ENCODE results near the gene POT1. TPM values are rescaled to one million over a fixed set of nuclear protein-coding genes. Genes with fewer than 3 reads are reported as not detected.

The POT1 gene
- total and polyA plus RNA-seq, 2 experiments from 2014 or later = 12.0 to 40.4 TPM

DNA sequence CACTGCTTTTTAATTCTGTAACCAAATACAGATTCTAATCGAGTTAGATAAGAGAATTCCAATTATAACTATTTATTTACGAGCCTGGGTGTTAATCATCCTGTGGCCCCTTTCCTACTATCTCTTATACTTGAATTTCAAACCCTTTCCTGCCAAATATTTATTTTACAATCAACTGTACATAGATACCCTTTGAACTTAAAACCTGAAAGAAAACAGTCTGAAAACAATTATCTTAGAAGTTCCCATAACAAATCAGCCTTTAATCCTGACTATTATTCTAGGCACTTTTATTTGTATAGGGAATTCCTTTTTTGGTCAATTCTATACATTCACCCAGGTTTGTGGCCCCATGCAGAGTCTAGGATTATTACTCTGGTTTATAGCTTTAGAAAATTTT lies 153.5 kb downstream of the POT1 start:
- no peak overlapping the region for H2AFZ ChIP-seq
- Mint-ChIP-seq H3K27me3 (ENCODE audit: insufficient read depth, low read depth, poor library complexity) (no peaks in the 10 kb centered on the region), H3K27ac (no peak overlapping the region), H3K36me3 (ENCODE audit: low read depth) (no peaks in the 10 kb centered on the region), H3K4me3 (no peak overlapping the region), H3K4me1 (peaks cover 4% of the 10 kb centered on the region; the same call in 1 of the 3 replicates), H3K9me3 (no peaks in the 10 kb centered on the region)
- no peak for DNase-seq (ENCODE audit: low spot score)
- no peak overlapping the region for H3K27ac ChIP-seq (ENCODE audit: low read depth)
- H3K4me1 ChIP-seq (ENCODE audit: insufficient read depth) = no peaks in the 10 kb centered on the region
- H3F3A ChIP-seq (replicated peaks; ENCODE audit: low read depth) = no peaks in the 10 kb centered on the region
- H3K4me3 ChIP-seq = no peak overlapping the region
- H3K27me3 ChIP-seq (ENCODE audit: insufficient read depth) = no peaks in the 10 kb centered on the region
- no peaks in the 10 kb centered on the region for H3K79me2 ChIP-seq (replicated peaks; ENCODE audit: insufficient read depth)
- TF ChIP-seq CREB1 (CRISPR knock-in tag; IDR thresholded peaks at IDR 0.05; ENCODE audit: low read depth) (no peak), EZH2phosphoT487 (IDR thresholded peaks at IDR 0.05; ENCODE audit: unreplicated experiment) (no peak), STAT1 (IDR thresholded peaks at IDR 0.05; ENCODE audit: unreplicated experiment) (no peak), ZNF114 (CRISPR knock-in tag; IDR thresholded peaks at IDR 0.05) (no peak), NANOG (IDR thresholded peaks at IDR 0.05; ENCODE audit: borderline replicate concordance) (no peak), POLR2AphosphoS5 (IDR thresholded peaks at IDR 0.05; ENCODE audit: low read depth) (no peak), JUNB (IDR thresholded peaks at IDR 0.05; ENCODE audit: unreplicated experiment) (no peak), ZNF462 (CRISPR knock-in tag; IDR thresholded peaks at IDR 0.05) (no peak)
- TF ChIP-seq, protein P1, sequence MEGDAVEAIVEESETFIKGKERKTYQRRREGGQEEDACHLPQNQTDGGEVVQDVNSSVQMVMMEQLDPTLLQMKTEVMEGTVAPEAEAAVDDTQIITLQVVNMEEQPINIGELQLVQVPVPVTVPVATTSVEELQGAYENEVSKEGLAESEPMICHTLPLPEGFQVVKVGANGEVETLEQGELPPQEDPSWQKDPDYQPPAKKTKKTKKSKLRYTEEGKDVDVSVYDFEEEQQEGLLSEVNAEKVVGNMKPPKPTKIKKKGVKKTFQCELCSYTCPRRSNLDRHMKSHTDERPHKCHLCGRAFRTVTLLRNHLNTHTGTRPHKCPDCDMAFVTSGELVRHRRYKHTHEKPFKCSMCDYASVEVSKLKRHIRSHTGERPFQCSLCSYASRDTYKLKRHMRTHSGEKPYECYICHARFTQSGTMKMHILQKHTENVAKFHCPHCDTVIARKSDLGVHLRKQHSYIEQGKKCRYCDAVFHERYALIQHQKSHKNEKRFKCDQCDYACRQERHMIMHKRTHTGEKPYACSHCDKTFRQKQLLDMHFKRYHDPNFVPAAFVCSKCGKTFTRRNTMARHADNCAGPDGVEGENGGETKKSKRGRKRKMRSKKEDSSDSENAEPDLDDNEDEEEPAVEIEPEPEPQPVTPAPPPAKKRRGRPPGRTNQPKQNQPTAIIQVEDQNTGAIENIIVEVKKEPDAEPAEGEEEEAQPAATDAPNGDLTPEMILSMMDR (conservative IDR thresholded peaks at IDR 0.05; ENCODE audit: low read depth in 2 of 2) = no peak
- TF ChIP-seq, protein P2, sequence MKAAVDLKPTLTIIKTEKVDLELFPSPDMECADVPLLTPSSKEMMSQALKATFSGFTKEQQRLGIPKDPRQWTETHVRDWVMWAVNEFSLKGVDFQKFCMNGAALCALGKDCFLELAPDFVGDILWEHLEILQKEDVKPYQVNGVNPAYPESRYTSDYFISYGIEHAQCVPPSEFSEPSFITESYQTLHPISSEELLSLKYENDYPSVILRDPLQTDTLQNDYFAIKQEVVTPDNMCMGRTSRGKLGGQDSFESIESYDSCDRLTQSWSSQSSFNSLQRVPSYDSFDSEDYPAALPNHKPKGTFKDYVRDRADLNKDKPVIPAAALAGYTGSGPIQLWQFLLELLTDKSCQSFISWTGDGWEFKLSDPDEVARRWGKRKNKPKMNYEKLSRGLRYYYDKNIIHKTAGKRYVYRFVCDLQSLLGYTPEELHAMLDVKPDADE (IDR thresholded peaks at IDR 0.05) = no peak
- TF ChIP-seq, protein P3, sequence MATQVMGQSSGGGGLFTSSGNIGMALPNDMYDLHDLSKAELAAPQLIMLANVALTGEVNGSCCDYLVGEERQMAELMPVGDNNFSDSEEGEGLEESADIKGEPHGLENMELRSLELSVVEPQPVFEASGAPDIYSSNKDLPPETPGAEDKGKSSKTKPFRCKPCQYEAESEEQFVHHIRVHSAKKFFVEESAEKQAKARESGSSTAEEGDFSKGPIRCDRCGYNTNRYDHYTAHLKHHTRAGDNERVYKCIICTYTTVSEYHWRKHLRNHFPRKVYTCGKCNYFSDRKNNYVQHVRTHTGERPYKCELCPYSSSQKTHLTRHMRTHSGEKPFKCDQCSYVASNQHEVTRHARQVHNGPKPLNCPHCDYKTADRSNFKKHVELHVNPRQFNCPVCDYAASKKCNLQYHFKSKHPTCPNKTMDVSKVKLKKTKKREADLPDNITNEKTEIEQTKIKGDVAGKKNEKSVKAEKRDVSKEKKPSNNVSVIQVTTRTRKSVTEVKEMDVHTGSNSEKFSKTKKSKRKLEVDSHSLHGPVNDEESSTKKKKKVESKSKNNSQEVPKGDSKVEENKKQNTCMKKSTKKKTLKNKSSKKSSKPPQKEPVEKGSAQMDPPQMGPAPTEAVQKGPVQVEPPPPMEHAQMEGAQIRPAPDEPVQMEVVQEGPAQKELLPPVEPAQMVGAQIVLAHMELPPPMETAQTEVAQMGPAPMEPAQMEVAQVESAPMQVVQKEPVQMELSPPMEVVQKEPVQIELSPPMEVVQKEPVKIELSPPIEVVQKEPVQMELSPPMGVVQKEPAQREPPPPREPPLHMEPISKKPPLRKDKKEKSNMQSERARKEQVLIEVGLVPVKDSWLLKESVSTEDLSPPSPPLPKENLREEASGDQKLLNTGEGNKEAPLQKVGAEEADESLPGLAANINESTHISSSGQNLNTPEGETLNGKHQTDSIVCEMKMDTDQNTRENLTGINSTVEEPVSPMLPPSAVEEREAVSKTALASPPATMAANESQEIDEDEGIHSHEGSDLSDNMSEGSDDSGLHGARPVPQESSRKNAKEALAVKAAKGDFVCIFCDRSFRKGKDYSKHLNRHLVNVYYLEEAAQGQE (IDR thresholded peaks at IDR 0.05; ENCODE audit: unreplicated experiment) = no peak
- H4K20me1 ChIP-seq (replicated peaks; ENCODE audit: insufficient read depth) = no peaks in the 10 kb centered on the region
- ATAC-seq = no peak
- no peaks in the 10 kb centered on the region for H3K36me3 ChIP-seq (ENCODE audit: insufficient read depth)
- H3K9me2 ChIP-seq (ENCODE audit: insufficient read depth) = no peaks in the 10 kb centered on the region
- no peak overlapping the region for H3K4me2 ChIP-seq

All from GM23338 (cell line).